B cell (primary cell): ENCODE data around the gene KLHDC7A. TPM values are rescaled to one million over a fixed set of nuclear protein-coding genes. Genes with fewer than 3 reads are reported as not detected.

Experiments used
- ATAC-seq: fragments of 200-7000 bp; cut with Tn5 transposase; one replicate; pipeline ENCODE4 v1.10.0; 2021; ENCODE audit warnings: low read depth, mild to moderate bottlenecking, moderate number of reproducible peaks, moderate library complexity
- CTCF ChIA-PET: fragments of 350-600 bp; sonication (Branson Sonifier 250); formaldehyde crosslinking; loops from one replicate; lab custom pipeline; 2021; ENCODE audit warnings: antibody characterized with exemption, inconsistent platforms; lab: Charles Lee
- POLR2A ChIA-PET: fragments of 350-600 bp; sonication (Branson Sonifier 250); formaldehyde crosslinking; loops from one replicate; lab custom pipeline; 2021; ENCODE audit warnings: antibody characterized with exemption; lab: Charles Lee
- DNase-seq: peaks from one replicate; pipeline ENCODE4 v3.0.0; 2013
- H2AFZ ChIP-seq: 2 replicates; pipeline ENCODE4 v1.6.1; 2012; ENCODE audit warnings: mild to moderate bottlenecking, low read depth, low read length; ENCODE audit not compliant: insufficient read depth, poor library complexity, severe bottlenecking
- H3K27ac ChIP-seq, 2 donors: 1 replicate in 1 of 2; 2 replicates in 1 of 2; pipeline ENCODE4 v1.5.1; 2012 to 2013; ENCODE audit warnings: low read length in 2 of 2, mild to moderate bottlenecking in 2 of 2, moderate library complexity in 1 of 2
- H3K27me3 ChIP-seq, 4 experiments: fragments of 200-600 bp in 1 of 4; sonication (generic) in 1 of 4; replicated peaks in 1 of 4; 1 replicate in 2 of 4; 2 replicates in 2 of 4; pipeline versions ENCODE4 v1.6.1 to v1.7.0; 2013 to 2016; ENCODE audit warnings: low read length in 3 of 4, mild to moderate bottlenecking in 2 of 4, mixed read lengths in 1 of 4, moderate library complexity in 1 of 4; ENCODE audit not compliant: insufficient read depth in 4 of 4, control insufficient read depth in 3 of 4; ENCODE audit errors: control extremely low read depth in 1 of 4
- H3K36me3 ChIP-seq, 2 experiments: replicated peaks in 1 of 2; 1 replicate in 1 of 2; 2 replicates in 1 of 2; pipeline versions ENCODE4 v1.6.1 to v1.7.1; 2013; ENCODE audit warnings: low read length in 1 of 2; ENCODE audit not compliant: insufficient read depth in 2 of 2, control insufficient read depth in 1 of 2; ENCODE audit errors: control extremely low read depth in 1 of 2, extremely low read depth in 1 of 2
- H3K4me1 ChIP-seq, 2 donors: fragments of 200-600 bp in 1 of 2; sonication (generic) in 1 of 2; 1 replicate in 1 of 2; 2 replicates in 1 of 2; pipeline versions ENCODE4 v1.5.1 to v1.6.1; 2013 to 2017; ENCODE audit warnings: low read length in 2 of 2; ENCODE audit not compliant: control insufficient read depth in 2 of 2, insufficient read depth in 2 of 2
- H3K4me2 ChIP-seq: replicated peaks from 2 replicates; pipeline ENCODE3; 2012; ENCODE audit warnings: mild to moderate bottlenecking, low read depth, low read length; ENCODE audit not compliant: poor library complexity, severe bottlenecking
- H3K4me3 ChIP-seq, 5 experiments: fragments of 200-600 bp in 1 of 5; sonication (generic) in 1 of 5; 1 replicate in 3 of 5; 2 replicates in 2 of 5; pipeline versions ENCODE4 v1.5.1 to v1.7.0; 2011 to 2016; ENCODE audit warnings: low read length in 4 of 5, mild to moderate bottlenecking in 4 of 5, low read depth in 2 of 5, control low read depth in 1 of 5, moderate library complexity in 1 of 5; ENCODE audit not compliant: insufficient read depth in 1 of 5; ENCODE audit errors: control extremely low read depth in 1 of 5, extremely low read depth in 1 of 5
- H3K79me2 ChIP-seq: fragments of 200-600 bp; sonication (generic); one replicate; pipeline ENCODE4 v1.6.0; 2016; ENCODE audit warnings: low read length; ENCODE audit not compliant: control insufficient read depth, insufficient read depth
- H3K9ac ChIP-seq: fragments of 200-600 bp; sonication (generic); 2 replicates; pipeline ENCODE4 v1.6.1; 2017; ENCODE audit warnings: mild to moderate bottlenecking, low read length, moderate library complexity
- H3K9me3 ChIP-seq, 3 donors: one replicate each; pipeline versions ENCODE4 v1.6.1 to v1.7.1; 2013; ENCODE audit warnings: low read length in 2 of 3; ENCODE audit not compliant: control insufficient read depth in 2 of 3, insufficient read depth in 1 of 3; ENCODE audit errors: control extremely low read depth in 1 of 3
- H4K20me1 ChIP-seq: 2 replicates; pipeline ENCODE4 v1.6.0; 2012; ENCODE audit warnings: mild to moderate bottlenecking, low read length; ENCODE audit not compliant: insufficient read depth, control insufficient read depth, poor library complexity, severe bottlenecking
- H3K27ac Mint-ChIP-seq: one replicate; pipeline ENCODE4 v1.8.0; 2021; ENCODE audit warnings: mixed read lengths
- H3K27me3 Mint-ChIP-seq: one replicate; pipeline ENCODE4 v1.8.0; 2021; ENCODE audit warnings: mixed read lengths
- H3K4me1 Mint-ChIP-seq: one replicate; pipeline ENCODE4 v1.8.0; 2021; ENCODE audit warnings: mixed read lengths
- H3K4me3 Mint-ChIP-seq: one replicate; pipeline ENCODE4 v1.8.0; 2021; ENCODE audit warnings: mixed read lengths
- H3K9me3 Mint-ChIP-seq: one replicate; pipeline ENCODE4 v1.8.0; 2022; ENCODE audit warnings: mixed read lengths; ENCODE audit not compliant: insufficient read depth
- CTCF ChIP-seq: fragments of 200-600 bp; IDR thresholded peaks from one replicate; pipeline ENCODE4 v1.8.0; 2022; ENCODE audit warnings: antibody characterized with exemption, mild to moderate bottlenecking
- EZH2 ChIP-seq: IDR thresholded peaks from 2 replicates; pipeline ENCODE4 v1.6.1; 2012; ENCODE audit warnings: borderline replicate concordance, low read depth, mild to moderate bottlenecking, moderate library complexity, low read length; ENCODE audit not compliant: insufficient read depth, poor library complexity, severe bottlenecking
- WGBS: methylation state at CpG from one replicate; pipeline ENCODE4 v1.1.5; 2013; ENCODE audit warnings: missing lambda C conversion rate; ENCODE audit not compliant: insufficient coverage; 5-methylcytosine and 5-hydroxymethylcytosine counted together
- intact Hi-C: fragments of 100-400 bp; cut with micrococcal nuclease; formaldehyde crosslinking; loops from one replicate; pipeline ENCODE4 v1.10.0; 2022
- polyA plus RNA-seq: library from polyadenylated mRNA; depleted of rRNA; stranded (reverse); fragments of >200 nt; gene quantifications from 2 replicates; pipeline ENCODE4 v1.2.3, GENCODE V29; 2012
- total RNA-seq, 2 donors: library from RNA; stranded (reverse); fragments of 120-200 nt in 1 of 2; gene quantifications; 1 replicate in 1 of 2; 2 replicates in 1 of 2; pipeline versions ENCODE4 v1.2.3 to v1.2.4, GENCODE V29; 2013 to 2022

Gene KLHDC7A
- total and polyA plus RNA-seq, 2 donors (not counting 1 experiment from before 2014, with no cell fraction given): not detected

- Mint-ChIP-seq H3K4me3 (no peak overlapping the region), H3K27me3 (peaks cover 16% of the 10 kb centered on the region), H3K4me1 (no peaks in the 10 kb centered on the region), H3K9me3 (no peaks in the 10 kb centered on the region), H3K27ac (no peak overlapping the region)
- Histone ChIP-seq H3K27me3 (peaks cover 0 to 6% (median 1%) of the 10 kb centered on the region in 4 experiments), H4K20me1 (no peaks in the 10 kb centered on the region), H3K36me3 (no peaks in the 10 kb centered on the region), H3K4me1 (no peaks in the 10 kb centered on the region), H2AFZ (no peak overlapping the region), H3K9ac (no peak overlapping the region), H3K79me2 (no peaks in the 10 kb centered on the region), H3K9me3 (peaks cover 0 to 10% (median 0%) of the 10 kb centered on the region in 3 donors), H3K27ac (no peak overlapping the region), H3K4me2 (no peak overlapping the region), H3K4me3 (no peak overlapping the region)
- WGBS: 77% methylated on average over 4 of the region's 4 CpGs
- ATAC-seq: no peak
- no peak for TF ChIP-seq CTCF
- TF ChIP-seq EZH2: no peak
- CTCF ChIA-PET: no interaction called here
- no peak for DNase-seq
- POLR2A ChIA-PET: no interaction called here
- intact Hi-C loops: no loop called here
These were observed 34.0 kb upstream of the KLHDC7A start for GRCh38 chr1:18446751-18447150.

- no peak overlapping the region for H3K4me3 Mint-ChIP-seq
- Histone ChIP-seq H4K20me1 (no peaks in the 10 kb centered on the region), H3K36me3 (no peaks in the 10 kb centered on the region), H3K27ac (no peak overlapping the region), H3K79me2 (no peaks in the 10 kb centered on the region), H3K4me1 (no peaks in the 10 kb centered on the region), H2AFZ (no peak overlapping the region), H3K9ac (no peak overlapping the region), H3K4me2 (no peak overlapping the region), H3K9me3 (peaks cover 0 to 12% (median 0%) of the 10 kb centered on the region in 3 donors), H3K27me3 (peaks cover 0 to 6% (median 1%) of the 10 kb centered on the region in 4 experiments), H3K4me3 (no peak overlapping the region)
- 89% methylated on average over 9 of the region's 13 CpGs for WGBS
- ChIA-PET CTCF (no interaction called here), POLR2A (no interaction called here)
- intact Hi-C loops: no loop called here
- no peak for TF ChIP-seq CTCF
- no peak for TF ChIP-seq EZH2
- H3K9me3 Mint-ChIP-seq: peaks cover 2% of the 10 kb centered on the region
- H3K4me1 Mint-ChIP-seq: no peaks in the 10 kb centered on the region
- no peak overlapping the region for H3K27ac Mint-ChIP-seq
- ATAC-seq: no peak
- no peak for DNase-seq
- H3K27me3 Mint-ChIP-seq: peaks cover 16% of the 10 kb centered on the region
These were observed 33.1 kb upstream of the KLHDC7A start for GRCh38 chr1:18447509-18448220.
